ENCODE results near the gene TNKS1BP1. TPM values are rescaled to one million over a fixed set of nuclear protein-coding genes. Genes with fewer than 3 reads are reported as not detected.

The TNKS1BP1 gene
- total RNA-seq, 1 experiment from 2014 or later: 218 TPM

DNA sequence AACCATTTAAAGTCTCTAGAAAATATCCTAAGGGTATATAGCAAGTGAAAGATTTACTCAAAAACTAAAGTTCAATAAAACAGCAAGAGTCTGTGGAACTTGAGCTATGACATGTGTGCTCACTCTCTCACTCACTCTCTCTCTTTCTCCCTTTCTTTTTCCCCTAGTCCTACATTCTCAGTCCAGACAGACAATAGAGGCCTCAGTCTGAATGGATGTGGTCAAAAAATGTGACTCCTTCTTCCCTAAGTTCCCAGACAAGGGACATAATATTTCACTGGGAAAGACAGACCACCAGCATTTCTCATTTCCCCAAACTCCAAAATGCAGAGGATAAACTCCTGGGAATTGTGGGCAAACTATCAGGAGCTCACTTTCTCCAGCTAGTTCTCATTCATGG is 70.1 kb downstream of the TNKS1BP1 start:
- Histone ChIP-seq H3K9me2 (ENCODE audit: insufficient read depth) (no peaks in the 10 kb centered on the region), H3K4me3 (no peak overlapping the region), H3K27me3 (ENCODE audit: insufficient read depth, low read depth) (no peaks in the 10 kb centered on the region), H3K27ac (no peak overlapping the region), H3K36me3 (ENCODE audit: low read depth) (no peaks in the 10 kb centered on the region), H3K4me1 (replicated peaks; ENCODE audit: insufficient read depth) (peaks cover 13% of the 10 kb centered on the region), H3F3A (ENCODE audit: insufficient read depth, low read depth) (no peaks in the 10 kb centered on the region), H2AFZ (no peak overlapping the region), H4K20me1 (ENCODE audit: insufficient read depth) (no peaks in the 10 kb centered on the region), H3K79me2 (ENCODE audit: low read depth) (no peaks in the 10 kb centered on the region), H3K4me2 (no peak overlapping the region), H3K9me3 (ENCODE audit: insufficient read depth, low read depth) (0 out of 2 replicates have a peak, but pooled peaks cover 7% of the 10 kb centered on the region)
- TF ChIP-seq EZH2 (IDR thresholded peaks at IDR 0.05; ENCODE audit: low read depth): no peak
- TF ChIP-seq, protein P1, sequence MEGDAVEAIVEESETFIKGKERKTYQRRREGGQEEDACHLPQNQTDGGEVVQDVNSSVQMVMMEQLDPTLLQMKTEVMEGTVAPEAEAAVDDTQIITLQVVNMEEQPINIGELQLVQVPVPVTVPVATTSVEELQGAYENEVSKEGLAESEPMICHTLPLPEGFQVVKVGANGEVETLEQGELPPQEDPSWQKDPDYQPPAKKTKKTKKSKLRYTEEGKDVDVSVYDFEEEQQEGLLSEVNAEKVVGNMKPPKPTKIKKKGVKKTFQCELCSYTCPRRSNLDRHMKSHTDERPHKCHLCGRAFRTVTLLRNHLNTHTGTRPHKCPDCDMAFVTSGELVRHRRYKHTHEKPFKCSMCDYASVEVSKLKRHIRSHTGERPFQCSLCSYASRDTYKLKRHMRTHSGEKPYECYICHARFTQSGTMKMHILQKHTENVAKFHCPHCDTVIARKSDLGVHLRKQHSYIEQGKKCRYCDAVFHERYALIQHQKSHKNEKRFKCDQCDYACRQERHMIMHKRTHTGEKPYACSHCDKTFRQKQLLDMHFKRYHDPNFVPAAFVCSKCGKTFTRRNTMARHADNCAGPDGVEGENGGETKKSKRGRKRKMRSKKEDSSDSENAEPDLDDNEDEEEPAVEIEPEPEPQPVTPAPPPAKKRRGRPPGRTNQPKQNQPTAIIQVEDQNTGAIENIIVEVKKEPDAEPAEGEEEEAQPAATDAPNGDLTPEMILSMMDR (conservative IDR thresholded peaks at IDR 0.05): no peak
- no TSS peak for BruUV-seq (replicated peaks)
- ChIA-PET CTCF (interaction anchor here (0.6 kb wide), 1 partner anchor 1238 kb away, joined by 3 read pairs; no protein-coding TSS in a partner anchor), POLR2A (ENCODE audit: unreplicated experiment) (interaction anchor here (0.6 kb wide), 1 partner anchor 856 kb away, joined by 4 read pairs; no protein-coding TSS in a partner anchor)
- DNase-seq: no peak
- intact Hi-C loops (cut with micrococcal nuclease; ENCODE audit: unreplicated experiment): no loop called here

DNA sequence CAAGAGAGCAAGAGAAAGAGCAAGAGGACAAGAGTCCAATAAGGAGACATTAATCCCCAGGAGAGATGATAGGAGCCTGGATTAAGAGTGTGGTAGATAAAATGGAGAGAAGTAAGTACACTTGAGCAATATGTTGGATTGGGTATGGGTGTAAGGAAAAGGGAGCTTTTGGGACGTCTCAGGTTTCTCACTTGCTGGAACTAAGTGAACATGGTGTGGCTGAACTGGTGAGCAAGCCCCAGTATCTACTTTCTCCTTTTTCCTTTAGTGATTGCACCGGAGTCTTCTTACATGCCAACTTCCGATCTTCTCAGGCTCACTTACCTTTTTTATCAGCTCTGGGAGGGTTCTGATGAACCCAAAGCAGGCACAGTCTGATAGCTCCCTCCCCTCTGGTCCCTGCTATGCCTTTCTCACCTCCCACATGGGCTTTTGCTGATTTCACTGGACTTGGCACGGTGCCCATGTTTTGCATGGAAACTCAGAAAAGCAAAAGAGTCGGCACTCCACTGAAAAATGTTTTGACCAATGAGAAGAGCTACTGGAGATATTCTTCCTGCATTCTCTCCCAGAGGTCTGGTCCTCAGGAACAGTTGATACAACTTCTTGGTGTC is 73.2 kb downstream of the TNKS1BP1 start:
- H3K79me2 ChIP-seq (ENCODE audit: low read depth): no peaks in the 10 kb centered on the region
- H3K9me2 ChIP-seq (ENCODE audit: insufficient read depth): no peaks in the 10 kb centered on the region
- no peaks in the 10 kb centered on the region for H4K20me1 ChIP-seq (ENCODE audit: insufficient read depth)
- H3K27me3 ChIP-seq (ENCODE audit: insufficient read depth, low read depth): no peaks in the 10 kb centered on the region
- no peak overlapping the region for H3K4me3 ChIP-seq
- peak in 1 of 2 experiments; percentile 7 for DNase-seq
- 0 out of 2 replicates have a peak, but pooled peaks cover 2% of the 10 kb centered on the region for H3K9me3 ChIP-seq (ENCODE audit: insufficient read depth, low read depth)
- H3K27ac ChIP-seq: no peak overlapping the region
- no peak for TF ChIP-seq EZH2 (IDR thresholded peaks at IDR 0.05; ENCODE audit: low read depth)
- TF ChIP-seq, protein P1 (conservative IDR thresholded peaks at IDR 0.05): no peak
- intact Hi-C loops (cut with micrococcal nuclease; ENCODE audit: unreplicated experiment): no loop called here
- no peaks in the 10 kb centered on the region for H3F3A ChIP-seq (ENCODE audit: insufficient read depth, low read depth)
- no TSS peak for BruUV-seq (replicated peaks)
- no peak overlapping the region for H3K4me2 ChIP-seq
- no peak overlapping the region for H2AFZ ChIP-seq
- ChIA-PET CTCF (interaction anchor here (0.6 kb wide), 1 partner anchor 387 kb away, joined by 3 read pairs; no protein-coding TSS in a partner anchor), POLR2A (ENCODE audit: unreplicated experiment) (no interaction called here)
- no peaks in the 10 kb centered on the region for H3K36me3 ChIP-seq (ENCODE audit: low read depth)
- H3K4me1 ChIP-seq (replicated peaks; ENCODE audit: insufficient read depth): peaks cover 17% of the 10 kb centered on the region

DNA sequence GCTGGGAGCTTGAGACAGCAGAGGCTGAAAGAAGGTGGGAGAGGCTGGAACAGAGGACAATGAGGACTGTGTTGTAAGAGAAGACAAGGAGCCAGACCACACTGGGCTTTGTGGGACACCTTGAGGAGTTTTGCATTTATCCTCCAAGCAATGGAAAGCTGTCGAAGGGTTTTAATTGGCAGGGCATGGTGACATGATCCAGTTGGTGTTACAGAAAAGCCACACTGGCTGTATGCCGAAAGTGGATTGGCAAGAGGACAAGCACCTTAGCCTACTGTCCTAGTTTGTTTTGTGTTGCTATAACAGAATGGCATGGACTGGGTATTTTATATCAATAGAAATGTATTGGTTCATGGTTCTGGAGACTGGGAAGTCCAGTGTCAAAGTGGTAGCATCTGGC is 73.7 kb downstream of the TNKS1BP1 start:
- Histone ChIP-seq H3F3A (ENCODE audit: insufficient read depth, low read depth) (no peaks in the 10 kb centered on the region), H3K9me3 (ENCODE audit: insufficient read depth, low read depth) (no peaks in the 10 kb centered on the region), H3K4me3 (no peak overlapping the region), H3K79me2 (ENCODE audit: low read depth) (no peaks in the 10 kb centered on the region), H2AFZ (no peak overlapping the region), H3K4me1 (replicated peaks; ENCODE audit: insufficient read depth) (peaks cover 17% of the 10 kb centered on the region), H3K27ac (no peak overlapping the region), H3K36me3 (ENCODE audit: low read depth) (no peaks in the 10 kb centered on the region), H3K4me2 (no peak overlapping the region), H4K20me1 (ENCODE audit: insufficient read depth) (no peaks in the 10 kb centered on the region), H3K27me3 (ENCODE audit: insufficient read depth, low read depth) (no peaks in the 10 kb centered on the region), H3K9me2 (ENCODE audit: insufficient read depth) (no peaks in the 10 kb centered on the region)
- DNase-seq: no peak
- intact Hi-C loops (cut with micrococcal nuclease; ENCODE audit: unreplicated experiment): no loop called here
- ChIA-PET CTCF (no interaction called here), POLR2A (ENCODE audit: unreplicated experiment) (interaction anchor here (0.6 kb wide), 1 partner anchor 95 kb away, joined by 15 read pairs; no protein-coding TSS in a partner anchor)
- TF ChIP-seq, protein P1 (conservative IDR thresholded peaks at IDR 0.05): no peak
- no peak for TF ChIP-seq EZH2 (IDR thresholded peaks at IDR 0.05; ENCODE audit: low read depth)
- no TSS peak for BruUV-seq (replicated peaks)

Other genes starting within 250 kb of the TNKS1BP1 start
- gene LRRC55, start 143.0 kb downstream of the TNKS1BP1 start, total RNA-seq (2021): not detected in 2 replicates
- not detected in 2 replicates for gene APLNR, start 87.7 kb downstream of the TNKS1BP1 start, total RNA-seq (2021)
- 286 and 290 TPM in 2 replicates for gene SSRP1, start 10.9 kb upstream of the TNKS1BP1 start, total RNA-seq (2021)
- not detected in 2 replicates for gene P2RX3, start 13.4 kb upstream of the TNKS1BP1 start, total RNA-seq (2021)
- gene PRG3, start 56.2 kb upstream of the TNKS1BP1 start, total RNA-seq (2021): not detected in 2 replicates
- not detected in 2 replicates for gene PRG2, start 65.7 kb upstream of the TNKS1BP1 start, total RNA-seq (2021)
- gene SLC43A3, start 102.2 kb upstream of the TNKS1BP1 start, total RNA-seq (2021): 35.7 and 41.3 TPM in 2 replicates
- 3.4 and 4.6 TPM in 2 replicates for gene RTN4RL2, start 135.6 kb upstream of the TNKS1BP1 start, total RNA-seq (2021)
- 3.2 and 4.0 TPM in 2 replicates for gene SLC43A1, start 190.8 kb upstream of the TNKS1BP1 start, total RNA-seq (2021)
- 90.2 and 94.7 TPM in 2 replicates for gene TIMM10, start 205.8 kb upstream of the TNKS1BP1 start, total RNA-seq (2021)
- gene SMTNL1, start 212.6 kb upstream of the TNKS1BP1 start, total RNA-seq (2021): not detected in 2 replicates
- 121 and 122 TPM in 2 replicates for gene UBE2L6, start 242.7 kb upstream of the TNKS1BP1 start, total RNA-seq (2021)

All from PC-9 (cell line).